VCaP (cell line): ENCODE data around the gene PDE2A.

Source experiments
- H3K27ac ChIP-seq: fragments of 450-650 bp; 2 replicates; pipeline ENCODE4 v1.5.1; 2017
- CTCF ChIP-seq: fragments of 450-650 bp; conservative IDR thresholded peaks from 2 replicates; pipeline ENCODE4 v1.5.1; 2017; ENCODE audit warnings: mild to moderate bottlenecking, moderate library complexity

The PDE2A gene

DNA sequence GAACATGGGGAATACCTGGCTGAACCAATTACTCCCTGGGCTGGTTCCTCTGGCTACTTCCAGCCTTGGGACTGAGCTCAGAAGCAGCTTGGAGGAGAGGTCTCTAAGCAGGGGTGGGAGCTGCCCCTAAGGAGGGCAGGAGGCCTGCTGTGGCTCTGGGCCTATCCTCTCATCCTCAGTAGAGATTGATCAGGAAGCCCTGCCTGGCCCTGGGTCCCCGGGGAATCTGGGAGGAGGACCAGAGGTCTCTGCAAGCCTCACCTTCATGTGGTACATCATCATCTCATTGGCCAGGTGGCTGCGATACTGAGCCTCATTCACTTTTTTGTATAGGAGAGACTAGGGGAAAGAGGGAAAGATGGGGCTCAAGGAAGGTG lies 91.1 kb downstream of the PDE2A start:
- H3K27ac ChIP-seq, result no peak overlapping the region
- TF ChIP-seq CTCF, result no peak

GRCh38 chr11:72582206-72583176 lies 91.7 kb downstream of the PDE2A start:
- no peak overlapping the region for H3K27ac ChIP-seq
- no peak for TF ChIP-seq CTCF

DNA sequence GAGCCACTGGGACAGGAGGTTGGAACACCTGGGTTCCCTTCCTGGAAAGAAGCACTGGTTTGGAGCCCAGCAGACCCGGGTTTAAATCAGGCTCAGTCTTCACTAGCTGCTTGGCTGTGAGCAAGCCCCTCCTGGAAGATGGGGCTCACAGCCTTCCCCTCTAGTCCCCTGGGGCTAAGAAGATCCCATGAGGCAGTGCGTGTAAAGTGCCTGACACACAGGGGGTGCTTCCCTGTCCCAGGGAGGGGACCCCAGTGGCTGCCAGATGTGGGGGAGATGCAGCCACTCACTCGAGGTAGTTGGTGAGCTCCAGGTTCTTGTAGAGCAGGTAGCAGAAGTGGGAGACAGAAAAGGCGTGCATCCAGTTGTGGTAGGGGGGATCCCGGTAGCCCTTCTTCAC lies 93.2 kb downstream of the PDE2A start:
- no peak for TF ChIP-seq CTCF
- H3K27ac ChIP-seq, result no peak overlapping the region

DNA sequence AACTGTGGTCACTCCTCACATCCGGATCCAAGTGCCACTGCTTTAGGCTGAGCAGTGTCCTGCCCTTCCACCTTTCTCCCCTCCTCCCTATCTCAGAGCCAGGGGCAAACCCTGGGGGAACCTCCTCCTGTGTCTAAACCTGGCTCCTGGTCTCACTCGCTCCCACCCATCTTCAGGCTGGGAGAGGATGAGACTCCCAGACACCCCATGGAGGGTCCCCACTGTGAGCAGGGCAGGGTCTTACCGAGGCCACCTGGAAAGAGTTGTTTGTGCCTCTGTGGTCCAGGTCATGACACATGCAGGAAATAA lies 93.6 kb downstream of the PDE2A start:
- TF ChIP-seq CTCF, result no peak
- H3K27ac ChIP-seq, result no peak overlapping the region

- TF ChIP-seq CTCF, result no peak
- H3K27ac ChIP-seq, result no peak overlapping the region
These were observed 94.2 kb downstream of the PDE2A start for GRCh38 chr11:72579816-72580641.

DNA sequence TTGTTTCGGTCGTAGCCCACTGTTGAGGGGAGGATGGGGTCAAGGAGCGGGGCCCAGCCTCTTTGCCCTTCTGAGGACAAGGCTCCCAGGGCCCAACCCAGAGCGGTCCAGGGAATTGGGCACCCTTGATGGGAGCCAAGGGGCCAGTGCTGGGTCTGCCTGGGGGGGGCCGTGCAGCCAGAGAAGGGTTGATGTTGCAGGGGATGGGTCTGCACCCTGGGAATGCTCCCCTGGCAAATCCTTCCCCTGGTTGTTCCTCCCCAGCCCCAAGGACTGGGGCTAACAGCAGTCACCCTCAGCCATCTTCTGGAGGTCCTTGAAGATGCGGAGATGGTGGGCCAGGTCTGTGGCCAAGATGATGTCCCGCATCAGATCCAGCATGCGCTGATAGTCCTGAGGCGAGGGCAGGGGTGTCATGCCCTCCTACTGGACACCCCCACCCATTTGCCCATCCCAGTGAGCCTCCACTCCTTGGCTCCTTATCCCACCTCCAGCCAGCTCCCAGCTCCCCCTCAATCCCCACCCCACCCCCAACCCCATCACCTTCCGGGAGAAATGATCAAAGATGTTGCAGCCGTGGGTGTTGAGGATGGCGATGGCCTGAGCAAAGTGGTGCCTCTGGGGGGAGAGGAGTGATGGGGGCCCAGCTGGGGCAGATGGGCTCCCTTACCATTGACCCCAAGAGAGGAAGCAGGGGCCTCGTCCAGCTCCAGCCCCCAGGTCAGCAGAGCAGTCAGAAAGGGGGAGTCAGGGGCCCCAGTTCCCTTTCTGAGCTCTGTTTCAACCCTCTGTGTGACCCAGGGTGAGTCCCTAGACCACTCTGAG lies 95.0 kb downstream of the PDE2A start:
- no peak for TF ChIP-seq CTCF
- no peak overlapping the region for H3K27ac ChIP-seq

DNA sequence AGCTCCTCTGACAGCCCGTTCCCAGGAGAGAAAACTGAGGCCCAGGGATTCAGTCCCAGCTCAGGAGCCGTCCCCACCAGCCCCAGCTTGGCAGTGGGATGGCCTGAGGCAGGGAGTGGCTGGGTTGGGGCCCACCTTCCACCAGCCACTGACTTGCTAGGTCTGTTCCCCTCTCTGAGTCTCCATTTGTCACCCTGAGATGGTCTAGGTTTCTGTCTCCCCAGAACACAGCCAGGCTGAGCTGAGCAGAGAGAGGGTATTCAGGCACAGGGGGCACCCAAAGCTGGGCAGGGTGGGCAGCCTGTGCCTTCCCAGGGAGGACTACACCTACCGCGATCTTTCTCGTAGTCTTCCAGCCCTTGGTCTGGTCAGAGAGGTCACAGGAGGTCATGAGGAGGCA lies 95.7 kb downstream of the PDE2A start:
- no peak for TF ChIP-seq CTCF
- H3K27ac ChIP-seq, result no peak overlapping the region
